ENCODE data around the gene FARP1. TPM values are rescaled to one million over a fixed set of nuclear protein-coding genes. Genes with fewer than 3 reads are reported as not detected.

The FARP1 gene
- total and polyA plus RNA-seq, 10 of the 15 experiments (the other 5 are each of a cell fraction or from before 2014, with no cell fraction given) = 0.17 to 6.9 (median 0.68) TPM

DNA sequence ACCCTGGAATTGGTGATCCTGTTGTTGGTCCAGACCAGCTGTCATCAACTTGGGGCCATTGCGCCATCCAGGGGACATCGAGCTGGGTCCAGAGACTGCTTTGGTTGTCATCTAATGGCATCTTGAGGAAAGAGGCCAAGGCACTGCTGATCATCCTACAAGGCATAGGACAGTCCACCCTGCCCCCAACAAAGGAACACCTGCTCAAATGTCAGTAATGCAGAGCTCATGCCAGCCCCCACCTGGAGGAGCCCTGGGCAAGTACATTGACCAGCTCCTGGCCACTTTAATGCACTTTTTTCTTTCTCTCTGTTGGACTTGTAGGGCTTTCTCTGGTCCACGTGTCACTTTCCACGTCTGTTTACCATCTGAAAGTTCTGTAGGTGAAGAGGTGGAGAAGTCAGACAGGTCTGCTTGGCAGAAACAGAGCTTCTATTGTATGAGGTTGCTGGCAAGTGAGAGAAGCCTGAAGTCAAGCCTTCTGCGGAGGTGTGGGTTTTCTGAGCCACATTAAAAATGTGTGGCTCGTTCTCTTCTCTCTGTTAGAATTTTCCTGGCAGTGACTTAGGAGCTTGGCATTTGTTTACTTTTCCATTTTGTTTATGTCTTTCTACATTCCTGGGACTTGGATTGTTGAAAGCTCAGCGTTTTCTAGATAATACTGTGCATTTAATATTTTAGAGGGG, 158.2 kb downstream of the FARP1 start:
- Histone ChIP-seq H2AFZ (ENCODE audit: control insufficient read depth, low read depth, low read length) (no peak overlapping the region), H4K20me1 (ENCODE audit: control insufficient read depth, insufficient read depth) (no peaks in the 10 kb centered on the region), H3K36me3 (ENCODE audit: control insufficient read depth in 2 of 2, insufficient read depth in 2 of 2, low read length in 1 of 2) (no peaks in the 10 kb centered on the region), H3K4me2 (ENCODE audit: control insufficient read depth, insufficient read depth) (no peak overlapping the region), H3K4me3 (no peak overlapping the region), H3K79me2 (ENCODE audit: control insufficient read depth, insufficient read depth, low read length) (no peaks in the 10 kb centered on the region), H3K4me1 (ENCODE audit: control insufficient read depth, insufficient read depth, low read length) (no peaks in the 10 kb centered on the region), H3K27me3 (replicated peaks in 1 of 2; ENCODE audit: control insufficient read depth in 2 of 2, insufficient read depth in 2 of 2, low read length in 1 of 2) (peaks cover 0 to 2% of the 10 kb centered on the region in 2 experiments; a peak in 1 of 4 replicates), H3K27ac (ENCODE audit: control insufficient read depth, insufficient read depth) (no peak overlapping the region), H3K9ac (ENCODE audit: control insufficient read depth, insufficient read depth, low read length) (no peak overlapping the region), H3K9me3 (replicated peaks; ENCODE audit: control insufficient read depth, insufficient read depth, low read length) (no peaks in the 10 kb centered on the region)
- ChIA-PET POLR2A (no interaction called here), SMC1A (ENCODE audit: uncharacterized antibody, unreplicated experiment) (interaction anchor here (1.1 to 1.2 kb wide), 2 partner anchors 14 to 111 kb away, joined by 3 read pairs; no protein-coding TSS in a partner anchor), RAD21 (ENCODE audit: unreplicated experiment) (no interaction called here), CTCF (interaction anchor here (1.5 kb wide), 1 partner anchor 159 kb away, joined by 3 read pairs; no protein-coding TSS in a partner anchor)
- FAIRE-seq (no peak), DNase-seq (ENCODE audit: low read depth, low spot score) (no peak), ATAC-seq (no peak)
- intact Hi-C loops (cut with micrococcal nuclease; ENCODE audit: unreplicated experiment) = no loop called here
- TF ChIP-seq HDGF (IDR thresholded peaks at IDR 0.05) (no peak), SIN3A (IDR thresholded peaks at IDR 0.05; ENCODE audit: low read depth, low read length) (no peak), TARDBP (IDR thresholded peaks at IDR 0.05; ENCODE audit: borderline replicate concordance) (no peak), TCF7 (IDR thresholded peaks at IDR 0.05; ENCODE audit: borderline replicate concordance) (no peak), EP300 (IDR thresholded peaks at IDR 0.05; ENCODE audit: borderline replicate concordance in 1 of 2, control insufficient read depth in 1 of 2, low read depth in 2 of 2, low read length in 2 of 2) (no peak), EED (IDR thresholded peaks at IDR 0.05; ENCODE audit: low read depth) (no peak), ZNF274 (IDR thresholded peaks at IDR 0.05; ENCODE audit: insufficient read depth, insufficient read length) (no peak)
- TF ChIP-seq, protein P1, sequence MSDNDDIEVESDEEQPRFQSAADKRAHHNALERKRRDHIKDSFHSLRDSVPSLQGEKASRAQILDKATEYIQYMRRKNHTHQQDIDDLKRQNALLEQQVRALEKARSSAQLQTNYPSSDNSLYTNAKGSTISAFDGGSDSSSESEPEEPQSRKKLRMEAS (IDR thresholded peaks at IDR 0.05; ENCODE audit: low read depth, low read length) = no peak
- WGBS (ENCODE audit: insufficient coverage, insufficient replicate concordance, low lambda C conversion rate, missing lambda C conversion rate) = 29% methylated on average over 7 of the region's 7 CpGs
- in situ Hi-C loops (cut with MboI) = no loop called here
- no TSS peak for BruUV-seq (replicated peaks)
